Measurements from ENCODE around the gene PRG3. TPM values are rescaled to one million over a fixed set of nuclear protein-coding genes. Genes with fewer than 3 reads are reported as not detected.

PRG3 gene
- total and polyA plus RNA-seq, 8 donors = not detected

GRCh38 chr11:57426929-57427726, 46.2 kb upstream of the PRG3 start, which contains the start of gene SLC43A3:
Gene SLC43A3, minus strand, starts transcription at chr11:57427121. Its CDS starts 949 bp downstream, at chr11:57426172.
- Histone ChIP-seq H3K9me3 (no peaks in the 10 kb centered on the region), H3K27me3 (no peaks in the 10 kb centered on the region), H3K4me1 (peaks cover 47 to 84% (median 56%) of the 10 kb centered on the region in 4 donors), H3K27ac (peak within 1 kb of the TSS; percentile 84 to 95 (median 92)), H3K36me3 (peaks cover 0 to 14% (median 10%) of the 10 kb centered on the region in 4 donors), H3K4me3 (peak within 1 kb of the TSS; percentile 45 to 59 (median 53))
- DNase-seq = peak; percentile 76 to 88
- no peak for TF ChIP-seq POLR2A (IDR thresholded peaks at IDR 0.05)
- TF ChIP-seq POLR2AphosphoS5 (IDR thresholded peaks at IDR 0.05) = peak; percentile 46 to 66 (median 53)
- WGBS, 5 donors = 2 to 4% (median 2%) methylated on average over 19 to 39 of the region's 39 CpGs
- intact Hi-C loops (cut with DNase I; ENCODE audit: low total_unique reads) = no loop called here

- Histone ChIP-seq H3K27me3 (no peaks in the 10 kb centered on the region), H3K4me1 (peaks cover 47 to 84% (median 56%) of the 10 kb centered on the region in 4 donors), H3K9me3 (no peaks in the 10 kb centered on the region), H3K36me3 (peaks cover 0 to 18% (median 10%) of the 10 kb centered on the region in 4 donors), H3K4me3 (peak overlapping the region; percentile 45 to 59 (median 53)), H3K27ac (peak overlapping the region; percentile 84 to 95 (median 92))
- intact Hi-C loops (cut with DNase I; ENCODE audit: low total_unique reads) = no loop called here
- no peak for TF ChIP-seq EP300 (IDR thresholded peaks at IDR 0.05)
- TF ChIP-seq POLR2AphosphoS5 (IDR thresholded peaks at IDR 0.05) = no peak
- TF ChIP-seq POLR2A (IDR thresholded peaks at IDR 0.05) = no peak
- no peak for TF ChIP-seq CTCF (IDR thresholded peaks at IDR 0.05)
- 15 to 22% (median 16%) methylated on average over 13 to 16 of the region's 16 CpGs for WGBS, 5 donors
- peak in 1 of 2 donors; percentile 46 for DNase-seq
These were observed 45.5 kb upstream of the PRG3 start for GRCh38 chr11:57426439-57426928.

- Histone ChIP-seq H3K4me3 (peak overlapping the region; percentile 45 to 59 (median 53)), H3K36me3 (peaks cover 4 to 25% (median 16%) of the 10 kb centered on the region in 4 donors), H3K27ac (peak overlapping the region; percentile 84 to 95 (median 92)), H3K27me3 (no peaks in the 10 kb centered on the region), H3K9me3 (no peaks in the 10 kb centered on the region), H3K4me1 (peaks cover 47 to 79% (median 56%) of the 10 kb centered on the region in 4 donors)
- intact Hi-C loops (cut with DNase I; ENCODE audit: low total_unique reads) = no loop called here
- DNase-seq = peak; percentile 25 to 38
- no peak for TF ChIP-seq CTCF (IDR thresholded peaks at IDR 0.05)
- TF ChIP-seq POLR2AphosphoS5 (IDR thresholded peaks at IDR 0.05) = peak in 2 of 3 donors; percentile 44 to 74
- TF ChIP-seq POLR2A (IDR thresholded peaks at IDR 0.05) = no peak
- peak; percentile 5 for TF ChIP-seq EP300 (IDR thresholded peaks at IDR 0.05)
- 48 to 63% (median 57%) methylated on average over 13 to 15 of the region's 15 CpGs for WGBS, 5 donors
These were observed 44.9 kb upstream of the PRG3 start for GRCh38 chr11:57425565-57426438.

- Histone ChIP-seq H3K9me3 (no peaks in the 10 kb centered on the region), H3K27me3 (no peaks in the 10 kb centered on the region), H3K4me1 (peaks cover 47 to 71% (median 52%) of the 10 kb centered on the region in 4 donors), H3K36me3 (peaks cover 12 to 33% (median 24%) of the 10 kb centered on the region in 4 donors), H3K27ac (peak overlapping the region; percentile 84 to 95 (median 92)), H3K4me3 (peak overlapping the region; percentile 13 to 59 (median 50))
- peak; percentile 56 to 78 for DNase-seq
- TF ChIP-seq POLR2A (IDR thresholded peaks at IDR 0.05) (no peak), POLR2AphosphoS5 (IDR thresholded peaks at IDR 0.05) (peak; percentile 10 to 51 (median 45)), CTCF (IDR thresholded peaks at IDR 0.05) (no peak), EP300 (IDR thresholded peaks at IDR 0.05) (no peak)
- WGBS, 5 donors = 44 to 64% (median 56%) methylated on average over 15 of the region's 15 CpGs
- intact Hi-C loops (cut with DNase I; ENCODE audit: low total_unique reads) = no loop called here
These were observed 44.0 kb upstream of the PRG3 start for GRCh38 chr11:57424792-57425564.

Measured in stomach (tissue), 9 donors.